Neural cell (in vitro differentiated cells): ENCODE measurements around the gene POLRMT. TPM values are rescaled to one million over a fixed set of nuclear protein-coding genes. Genes with fewer than 3 reads are reported as not detected.
"Not testable (repeated sequence)": the region's sequence is repeated elsewhere in the genome, so short reads cannot be mapped to it uniquely, and the experiment has no call there.

ENCODE experiments used
- H2AFZ ChIP-seq: fragments of 200-600, 300-800 bp; sonication (generic), shearing (Covaris generic); 2 replicates; pipeline ENCODE4 v1.6.0; 2014; ENCODE audit warnings: low read depth, mild to moderate bottlenecking, antibody characterized with exemption, low read length, moderate library complexity
- H3F3A ChIP-seq: fragments of 200-600 bp; shearing (Covaris generic); 2 replicates; pipeline ENCODE4 v1.6.1; 2016; ENCODE audit warnings: mild to moderate bottlenecking, moderate library complexity, mixed read lengths, antibody characterized with exemption, low read length; ENCODE audit not compliant: insufficient read depth, poor library complexity, severe bottlenecking
- H3K27ac ChIP-seq: fragments of 200-600, 300-800 bp; sonication (generic), shearing (Covaris generic); 2 replicates; pipeline ENCODE4 v1.5.1; 2014; ENCODE audit warnings: mild to moderate bottlenecking, low read length, moderate library complexity
- H3K27me3 ChIP-seq: fragments of 300-800, 200-600 bp; sonication (generic), shearing (Covaris generic); 2 replicates; pipeline ENCODE4 v1.6.0; 2014; ENCODE audit warnings: mild to moderate bottlenecking, low read depth, low read length, moderate library complexity; ENCODE audit not compliant: insufficient read depth
- H3K36me3 ChIP-seq: fragments of 300-800, 200-600 bp; sonication (generic), shearing (Covaris generic); 2 replicates; pipeline ENCODE4 v1.5.1; 2014; ENCODE audit warnings: mild to moderate bottlenecking, antibody characterized with exemption, low read length, moderate library complexity; ENCODE audit not compliant: insufficient read depth
- H3K4me2 ChIP-seq: fragments of 300-800, 200-600 bp; sonication (generic), shearing (Covaris generic); 2 replicates; pipeline ENCODE4 v1.6.0; 2014; ENCODE audit warnings: mild to moderate bottlenecking, low read length
- H3K4me3 ChIP-seq: fragments of 300-800, 200-600 bp; sonication (generic), shearing (Covaris generic); 2 replicates; pipeline ENCODE4 v1.5.1; 2014; ENCODE audit warnings: mild to moderate bottlenecking, low read length, moderate library complexity
- H3K79me2 ChIP-seq: fragments of 200-600 bp; shearing (Covaris generic); replicated peaks from 2 replicates; pipeline ENCODE4 v1.6.0; 2014; ENCODE audit warnings: mild to moderate bottlenecking, low read length, moderate library complexity; ENCODE audit not compliant: insufficient read depth
- H3K9ac ChIP-seq: fragments of 300-800, 200-600 bp; sonication (generic), shearing (Covaris generic); 2 replicates; pipeline ENCODE4 v1.6.1; 2016; ENCODE audit warnings: mild to moderate bottlenecking, low read length, mixed read lengths
- H3K9me2 ChIP-seq: fragments of 200-600 bp; shearing (Covaris generic); 2 replicates; pipeline ENCODE4 v1.6.1; 2016; ENCODE audit warnings: mild to moderate bottlenecking, low read length, mixed read lengths; ENCODE audit not compliant: insufficient read depth
- H3K9me3 ChIP-seq: fragments of 200-600, 300-800 bp; sonication (generic), shearing (Covaris generic); 2 replicates; pipeline ENCODE4 v1.6.1; 2016; ENCODE audit warnings: mild to moderate bottlenecking, mixed run types, low read length, moderate library complexity, mixed read lengths
- H4K20me1 ChIP-seq: fragments of 200-600 bp; shearing (Covaris generic); 2 replicates; pipeline ENCODE4 v1.6.1; 2016; ENCODE audit warnings: mild to moderate bottlenecking, mixed run types; ENCODE audit not compliant: insufficient read depth
- CTCF ChIP-seq: fragments of 450-650 bp; IDR thresholded peaks from 2 replicates; pipeline ENCODE4 v1.5.1; 2014; ENCODE audit warnings: antibody characterized with exemption, mild to moderate bottlenecking, moderate library complexity; ENCODE audit not compliant: poor library complexity, severe bottlenecking
- EP300 ChIP-seq: fragments of 450-650 bp; conservative IDR thresholded peaks from 2 replicates; pipeline ENCODE4 v1.6.1; 2014; ENCODE audit warnings: antibody characterized with exemption, mild to moderate bottlenecking, moderate library complexity; ENCODE audit not compliant: poor library complexity, severe bottlenecking
- EZH2 ChIP-seq: fragments of 200-600, 300-800 bp; shearing (Covaris generic), sonication (generic); IDR thresholded peaks from 2 replicates; pipeline ENCODE4 v1.6.1; 2014; ENCODE audit warnings: antibody characterized with exemption, low read length, borderline replicate concordance, mild to moderate bottlenecking; ENCODE audit not compliant: insufficient read depth, poor library complexity, severe bottlenecking
- MXI1 ChIP-seq: fragments of 450-650 bp; conservative IDR thresholded peaks from 2 replicates; pipeline ENCODE4 v1.6.1; 2014; ENCODE audit warnings: antibody characterized with exemption, mild to moderate bottlenecking; ENCODE audit not compliant: poor library complexity, severe bottlenecking
- POLR2AphosphoS5 ChIP-seq: IDR thresholded peaks from 2 replicates; pipeline ENCODE4 v1.6.1; 2012
- RAD21 ChIP-seq: fragments of 450-650 bp; conservative IDR thresholded peaks from 2 replicates; pipeline ENCODE4 v1.6.1; 2014; ENCODE audit warnings: antibody characterized with exemption, mild to moderate bottlenecking, moderate library complexity
- REST ChIP-seq: IDR thresholded peaks from 2 replicates; pipeline ENCODE4 v1.6.1; 2012; ENCODE audit warnings: borderline replicate concordance
- SMC3 ChIP-seq: fragments of 450-650 bp; conservative IDR thresholded peaks from 2 replicates; pipeline ENCODE4 v1.6.1; 2014; ENCODE audit warnings: antibody characterized with exemption, mild to moderate bottlenecking, moderate library complexity; ENCODE audit not compliant: poor library complexity
- TAF1 ChIP-seq: IDR thresholded peaks from 2 replicates; pipeline ENCODE4 v1.6.1; 2012; ENCODE audit warnings: low read depth
- polyA plus RNA-seq: library from polyadenylated mRNA; depleted of rRNA; stranded (reverse); fragments of >200 nt; gene quantifications from 2 replicates; pipeline ENCODE4 v1.2.3, GENCODE V29; 2014

The POLRMT gene
- polyA plus RNA-seq, 1 donor from 2014 or later, result 28.3 TPM

- H2AFZ ChIP-seq, result no peak overlapping the region
- TF ChIP-seq CTCF (no peak), TAF1 (no peak), REST (no peak), EZH2 (no peak), SMC3 (no peak), MXI1 (no peak), POLR2AphosphoS5 (no peak), RAD21 (no peak), EP300 (no peak)
- H3K27ac ChIP-seq, result no peak overlapping the region
- no peak overlapping the region for H3K4me2 ChIP-seq
- no peak overlapping the region for H3K4me3 ChIP-seq
- no peaks in the 10 kb centered on the region for H3K9me3 ChIP-seq
- H3K36me3 ChIP-seq, result no peaks in the 10 kb centered on the region
- H3K79me2 ChIP-seq, result no peaks in the 10 kb centered on the region
- no peaks in the 10 kb centered on the region for H3K9me2 ChIP-seq
- H3F3A ChIP-seq, result no peaks in the 10 kb centered on the region
- no peak overlapping the region for H3K9ac ChIP-seq
- no peaks in the 10 kb centered on the region for H4K20me1 ChIP-seq
- no peaks in the 10 kb centered on the region for H3K27me3 ChIP-seq
These were observed 10.0 kb downstream of the POLRMT start for GRCh38 chr19:623175-623916.

- Histone ChIP-seq H3K4me3 (no peak overlapping the region), H3K79me2 (no peaks in the 10 kb centered on the region), H3K9ac (no peak overlapping the region), H3K9me2 (no peaks in the 10 kb centered on the region), H4K20me1 (no peaks in the 10 kb centered on the region), H3K36me3 (no peaks in the 10 kb centered on the region), H2AFZ (no peak overlapping the region), H3K9me3 (no peaks in the 10 kb centered on the region), H3K27me3 (no peaks in the 10 kb centered on the region), H3F3A (no peaks in the 10 kb centered on the region), H3K27ac (no peak overlapping the region), H3K4me2 (no peak overlapping the region)
- no peak for TF ChIP-seq EP300
These were observed 10.7 kb downstream of the POLRMT start for GRCh38 chr19:622666-623065.

- no peak overlapping the region for H3K27ac ChIP-seq
- TF ChIP-seq SMC3 (no peak), CTCF (no peak), EZH2 (no peak), RAD21 (no peak)
- no peaks in the 10 kb centered on the region for H3K79me2 ChIP-seq
- H3K4me3 ChIP-seq, result no peak overlapping the region
- H3K9me2 ChIP-seq, result no peaks in the 10 kb centered on the region
- no peaks in the 10 kb centered on the region for H3F3A ChIP-seq
- no peaks in the 10 kb centered on the region for H4K20me1 ChIP-seq
- no peak overlapping the region for H3K4me2 ChIP-seq
- no peak overlapping the region for H2AFZ ChIP-seq
- no peak overlapping the region for H3K9ac ChIP-seq
- no peaks in the 10 kb centered on the region for H3K36me3 ChIP-seq
- H3K27me3 ChIP-seq, result no peaks in the 10 kb centered on the region
- H3K9me3 ChIP-seq, result no peaks in the 10 kb centered on the region
These were observed 11.5 kb downstream of the POLRMT start for GRCh38 chr19:621819-622218.

GRCh38 chr19:621191-621590, 12.1 kb downstream of the POLRMT start:
- H3K27ac ChIP-seq, H3K4me3 ChIP-seq, H3K27me3 ChIP-seq, H4K20me1 ChIP-seq, H2AFZ ChIP-seq, H3K36me3 ChIP-seq, H3K9me3 ChIP-seq, H3K79me2 ChIP-seq, H3K4me2 ChIP-seq, H3K9ac ChIP-seq, H3K9me2 ChIP-seq, H3F3A ChIP-seq: not testable (repeated sequence)
